Activated T-cell treated with anti-CD3 and anti-CD28 coated beads, Interleukin-2, amount 50 U/mL, for 4 hours (primary cell): ENCODE data around the gene MPL. TPM values are rescaled to one million over a fixed set of nuclear protein-coding genes. Genes with fewer than 3 reads are reported as not detected.

Experiments used
- total RNA-seq, 3 donors: library from RNA; stranded (reverse); gene quantifications; one replicate each; pipeline ENCODE4 v1.2.1, GENCODE V29; 2021

Gene MPL
- total RNA-seq, 3 donors from 2014 or later = not detected

Other genes with a start within 250 kb of the MPL start
- gene EBNA1BP2, start 165.5 kb upstream of the MPL start, total RNA-seq = 100 to 1,000 TPM; 260 to 288 (median 265) TPM
- under 1 TPM in 2 of 3 donors, not detected in 1; 0.05 to 0.41 TPM for gene CFAP57, start 165.5 kb upstream of the MPL start, total RNA-seq
- gene TMEM125, start 67.8 kb upstream of the MPL start, total RNA-seq = not detected
- not detected for gene C1orf210, start 52.2 kb upstream of the MPL start, total RNA-seq
- gene TIE1, start 36.8 kb upstream of the MPL start, total RNA-seq = under 1 TPM; 0.18 to 0.27 (median 0.24) TPM
- gene CDC20, start 21.2 kb downstream of the MPL start, total RNA-seq = 10 to 100 TPM; 47.3 to 70.1 (median 60.3) TPM
- 10 to 100 TPM; 91.4 to 99.8 (median 92.8) TPM for gene ELOVL1, start 30.2 kb downstream of the MPL start, total RNA-seq
- 10 to 100 TPM; 49.8 to 59.1 (median 50.4) TPM for gene MED8, start 52.0 kb downstream of the MPL start, total RNA-seq
- 10 to 100 TPM; 37.1 to 44.2 (median 39.5) TPM for gene SZT2, start 52.1 kb downstream of the MPL start, total RNA-seq
- 1 to 10 TPM; 4.2 to 5.8 (median 4.7) TPM for gene HYI, start 116.1 kb downstream of the MPL start, total RNA-seq
- gene PTPRF, start 193.1 kb downstream of the MPL start, total RNA-seq = under 1 TPM; 0.86 to 0.95 (median 0.92) TPM